ENCODE measurements around the gene RAI1.

Gene RAI1

GRCh38 chr17:17754719-17755686, 73.7 kb downstream of the RAI1 start:
- DNase-seq = no peak

- DNase-seq = no peak
Measured at GRCh38 chr17:17755715-17756114, 74.5 kb downstream of the RAI1 start.

DNA sequence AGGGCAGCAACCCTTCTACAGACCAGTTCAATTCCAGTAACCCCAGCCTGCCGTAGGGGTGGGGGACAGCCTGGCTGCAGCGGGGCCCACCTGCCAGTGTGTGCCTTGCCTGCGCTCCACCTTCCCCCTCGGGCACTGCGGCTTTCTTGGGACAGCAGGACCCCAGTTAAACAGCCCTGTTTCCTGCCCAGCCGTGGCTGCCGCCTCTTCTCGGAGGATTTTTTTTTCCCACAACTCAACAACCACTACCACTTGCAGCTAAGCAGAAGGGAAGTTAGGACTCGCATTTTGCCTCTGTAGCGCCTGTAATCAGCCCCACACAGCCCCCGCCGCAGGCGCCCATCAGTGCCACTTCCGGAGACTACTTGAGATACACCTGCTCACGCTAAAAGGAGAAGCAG, 76.1 kb downstream of the RAI1 start:
- DNase-seq = peak; percentile 36

- DNase-seq = no peak
Measured at GRCh38 chr17:17757956-17758845, 76.9 kb downstream of the RAI1 start.

GRCh38 chr17:17758941-17759563, 77.8 kb downstream of the RAI1 start:
- DNase-seq = no peak

GRCh38 chr17:17760350-17760749, 79.1 kb downstream of the RAI1 start:
- DNase-seq = no peak

DNA sequence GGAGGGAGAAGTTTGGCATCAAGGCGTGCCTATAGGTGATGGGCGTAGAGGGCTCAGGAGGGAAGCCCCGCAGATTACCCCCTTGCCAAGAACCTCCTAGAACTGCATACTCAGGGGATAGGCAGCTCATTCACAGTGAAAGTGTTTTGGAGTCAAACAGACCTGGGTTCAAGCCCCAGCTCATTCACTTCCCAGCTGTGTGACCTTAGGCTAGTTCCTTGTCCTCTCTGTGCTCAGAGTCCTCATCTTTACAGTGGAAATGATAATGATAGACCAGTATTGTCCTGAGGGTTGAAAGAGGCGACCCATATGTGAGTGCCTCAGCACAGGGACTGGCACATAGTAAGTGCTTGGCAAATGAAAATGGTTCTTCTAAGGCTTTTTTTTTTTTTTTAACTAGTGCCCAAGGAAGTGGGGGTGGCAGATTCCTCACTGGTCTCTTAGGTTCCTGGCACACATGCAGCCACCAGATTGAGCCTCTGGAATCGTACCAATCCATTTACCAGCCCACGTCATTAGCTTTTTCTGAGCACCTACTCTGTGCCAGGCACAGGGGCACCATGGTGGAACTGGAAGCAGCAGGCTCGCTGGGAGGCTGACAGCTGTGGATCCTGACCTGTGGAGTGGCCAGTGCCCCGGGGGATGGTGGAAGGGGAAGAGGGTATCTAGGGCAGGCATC, 79.8 kb downstream of the RAI1 start:
- DNase-seq = no peak

DNA sequence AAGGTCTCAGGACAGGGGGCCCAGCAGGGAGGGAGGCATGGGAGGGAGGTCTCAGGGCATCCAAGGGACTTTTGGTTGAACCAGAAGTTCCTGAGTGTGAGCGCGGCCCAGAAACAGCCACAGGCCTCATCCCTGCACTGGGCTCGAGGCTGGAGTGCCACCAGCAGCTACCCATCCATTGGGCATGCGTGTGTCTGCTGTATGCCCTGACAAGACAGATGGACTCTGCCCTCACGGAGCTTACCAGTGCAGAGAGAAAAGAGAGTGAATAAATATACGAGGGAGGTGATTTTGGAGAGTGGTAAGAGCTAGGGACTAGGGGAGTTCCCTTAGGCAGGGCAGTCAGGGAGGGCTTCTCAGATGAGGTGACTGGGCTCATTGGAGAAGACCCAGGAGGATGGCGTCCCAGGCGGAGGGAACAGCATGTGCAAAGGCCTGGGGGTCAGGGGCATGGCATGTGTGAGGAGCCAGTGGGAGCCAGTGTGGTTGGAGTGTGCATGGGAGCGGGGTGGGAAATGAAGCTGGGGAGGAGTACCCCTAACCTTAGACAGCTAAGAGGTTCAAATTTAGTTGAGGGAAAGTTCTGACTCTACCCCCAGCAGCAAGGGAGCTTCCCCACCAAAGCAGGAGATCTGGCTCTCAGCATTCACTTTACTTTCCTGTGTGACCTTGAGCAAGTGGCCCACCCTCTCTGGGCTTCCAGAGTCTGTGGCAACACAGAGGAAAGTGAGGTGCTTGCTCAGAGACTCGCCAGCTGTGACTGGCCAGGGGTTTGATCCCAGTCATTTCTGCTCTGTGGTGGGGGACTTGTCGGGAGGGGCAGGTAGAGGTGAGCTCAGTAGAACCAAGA, 80.9 kb downstream of the RAI1 start:
- DNase-seq = no peak

GRCh38 chr17:17762744-17763105, 81.5 kb downstream of the RAI1 start:
- no peak for DNase-seq

- no peak for DNase-seq
Measured at GRCh38 chr17:17763136-17763535, 81.9 kb downstream of the RAI1 start.

DNA sequence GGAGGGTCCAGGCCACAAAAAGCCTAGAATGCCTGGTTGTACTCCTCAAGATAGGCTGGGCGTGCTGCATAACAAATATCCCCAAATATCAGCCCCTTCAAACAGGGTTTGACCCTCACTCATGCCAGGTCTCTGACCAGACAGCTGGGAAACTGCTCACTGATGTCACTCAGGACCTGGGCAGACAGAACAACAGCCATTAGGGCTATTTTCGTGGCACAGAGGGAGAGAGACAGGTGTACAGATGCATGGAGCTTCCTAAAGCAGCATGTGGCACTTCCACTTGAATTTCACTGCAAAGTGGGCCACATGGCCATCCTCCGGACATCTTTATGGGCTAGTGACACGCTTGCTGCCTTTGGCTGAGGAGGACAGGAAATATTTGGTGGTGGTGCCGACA, 82.5 kb downstream of the RAI1 start:
- no peak for DNase-seq

GRCh38 chr17:17765359-17766076, 84.3 kb downstream of the RAI1 start:
- no peak for DNase-seq

- no peak for DNase-seq
Measured at GRCh38 chr17:17766077-17766743, 85.0 kb downstream of the RAI1 start.

GRCh38 chr17:17766744-17767120, 85.5 kb downstream of the RAI1 start:
- DNase-seq = no peak

- DNase-seq = no peak
Measured at GRCh38 chr17:17767154-17767869, 86.1 kb downstream of the RAI1 start.

GRCh38 chr17:17767887-17768418, 86.7 kb downstream of the RAI1 start:
- DNase-seq = no peak

DNA sequence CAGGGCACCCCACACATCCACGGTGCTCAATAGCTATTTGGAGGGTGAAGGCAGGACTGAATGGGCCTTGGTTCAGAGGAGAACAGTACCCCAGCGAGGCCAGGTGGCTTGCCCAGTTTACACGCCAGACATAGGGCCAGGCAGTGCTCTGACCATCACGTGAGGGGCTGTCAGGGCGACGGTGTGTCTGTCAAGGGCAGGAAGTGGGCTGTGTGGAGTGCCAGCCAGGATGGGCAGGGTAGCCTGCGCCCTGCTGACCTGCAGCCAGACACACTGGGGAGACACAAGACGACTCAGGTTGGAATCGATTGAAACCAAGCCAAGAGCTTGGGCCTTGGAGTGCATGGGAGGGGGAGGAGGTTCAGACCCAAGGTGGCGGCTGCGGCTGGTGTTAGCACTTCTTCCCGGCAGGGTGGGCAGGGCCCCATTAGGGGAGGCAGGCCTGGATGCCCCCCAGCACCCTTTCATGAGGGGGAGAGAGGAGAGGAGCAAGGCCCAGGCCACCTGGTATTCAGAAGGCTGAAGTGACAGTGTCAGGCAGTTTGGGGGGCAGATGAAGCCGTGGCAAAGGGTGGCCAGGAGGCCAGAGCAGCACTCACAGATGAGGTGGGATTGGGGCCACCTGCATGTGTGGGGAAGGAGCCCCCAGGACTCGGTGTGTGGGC, 87.3 kb downstream of the RAI1 start:
- DNase-seq = no peak

DNA sequence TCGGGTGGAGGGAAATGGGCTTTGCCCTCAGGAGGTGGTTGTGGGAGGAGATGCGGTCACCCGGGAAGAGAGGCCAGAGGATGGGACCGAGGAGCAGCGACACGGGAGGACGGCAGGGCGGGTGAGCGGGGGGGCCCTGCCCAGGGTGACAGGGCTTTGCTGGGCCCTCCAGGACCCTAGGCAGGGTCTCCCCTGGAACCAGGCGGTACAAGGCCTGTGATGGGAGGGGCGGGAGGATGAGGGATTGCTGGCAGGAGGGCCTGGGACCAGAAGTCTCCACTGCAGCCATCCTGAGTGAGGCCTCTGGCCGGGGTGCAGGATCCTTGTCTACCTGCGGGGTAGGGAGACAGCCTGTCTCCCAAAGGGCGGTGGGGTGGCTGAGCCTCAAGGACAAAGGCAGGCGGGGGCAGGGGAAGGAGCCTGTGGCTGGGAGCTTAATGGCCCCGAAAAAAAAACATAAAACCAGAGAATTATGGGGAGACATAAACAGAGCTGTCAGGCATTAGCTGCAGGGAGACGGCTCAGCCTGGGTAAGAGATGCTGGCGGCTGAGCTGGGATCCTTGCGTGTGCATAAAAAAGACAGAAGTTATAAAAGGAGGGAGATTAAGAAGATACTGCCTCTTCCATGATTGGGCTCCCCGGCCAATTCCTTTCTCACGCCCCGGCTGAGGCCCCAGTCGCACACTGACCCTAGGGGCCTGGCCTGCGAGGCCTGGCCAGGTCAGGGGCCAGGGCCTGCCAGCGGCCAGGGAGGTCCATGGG, 88.8 kb downstream of the RAI1 start:
- DNase-seq = no peak
